ENCODE data around the gene CMTM2. TPM values are rescaled to one million over a fixed set of nuclear protein-coding genes. Genes with fewer than 3 reads are reported as not detected.

Gene CMTM2
- polyA plus RNA-seq, 1 donor from 2014 or later: 0.25 TPM

- H2AFZ ChIP-seq (ENCODE audit: low read depth, low read length): no peak overlapping the region
- no peaks in the 10 kb centered on the region for H3K79me2 ChIP-seq (replicated peaks; ENCODE audit: insufficient read depth, low read length)
- no peaks in the 10 kb centered on the region for H3K36me3 ChIP-seq (ENCODE audit: insufficient read depth, low read length)
- H3K27ac ChIP-seq (ENCODE audit: low read length): no peak overlapping the region
- H3K4me3 ChIP-seq (ENCODE audit: low read length): no peak overlapping the region
- H3K4me2 ChIP-seq (ENCODE audit: low read length): no peak overlapping the region
- no peaks in the 10 kb centered on the region for H3K9me2 ChIP-seq (ENCODE audit: insufficient read depth, low read length)
- no peaks in the 10 kb centered on the region for H3F3A ChIP-seq (ENCODE audit: insufficient read depth, low read length, poor library complexity, severe bottlenecking)
- H3K9me3 ChIP-seq (ENCODE audit: low read length): no peaks in the 10 kb centered on the region
- no peaks in the 10 kb centered on the region for H3K27me3 ChIP-seq (ENCODE audit: insufficient read depth, low read depth, low read length)
- H3K9ac ChIP-seq (ENCODE audit: low read length): no peak overlapping the region
- no peak for TF ChIP-seq TAF1 (IDR thresholded peaks at IDR 0.05; ENCODE audit: low read depth)
- no peak for TF ChIP-seq REST (IDR thresholded peaks at IDR 0.05; ENCODE audit: borderline replicate concordance)
- TF ChIP-seq, protein P1, sequence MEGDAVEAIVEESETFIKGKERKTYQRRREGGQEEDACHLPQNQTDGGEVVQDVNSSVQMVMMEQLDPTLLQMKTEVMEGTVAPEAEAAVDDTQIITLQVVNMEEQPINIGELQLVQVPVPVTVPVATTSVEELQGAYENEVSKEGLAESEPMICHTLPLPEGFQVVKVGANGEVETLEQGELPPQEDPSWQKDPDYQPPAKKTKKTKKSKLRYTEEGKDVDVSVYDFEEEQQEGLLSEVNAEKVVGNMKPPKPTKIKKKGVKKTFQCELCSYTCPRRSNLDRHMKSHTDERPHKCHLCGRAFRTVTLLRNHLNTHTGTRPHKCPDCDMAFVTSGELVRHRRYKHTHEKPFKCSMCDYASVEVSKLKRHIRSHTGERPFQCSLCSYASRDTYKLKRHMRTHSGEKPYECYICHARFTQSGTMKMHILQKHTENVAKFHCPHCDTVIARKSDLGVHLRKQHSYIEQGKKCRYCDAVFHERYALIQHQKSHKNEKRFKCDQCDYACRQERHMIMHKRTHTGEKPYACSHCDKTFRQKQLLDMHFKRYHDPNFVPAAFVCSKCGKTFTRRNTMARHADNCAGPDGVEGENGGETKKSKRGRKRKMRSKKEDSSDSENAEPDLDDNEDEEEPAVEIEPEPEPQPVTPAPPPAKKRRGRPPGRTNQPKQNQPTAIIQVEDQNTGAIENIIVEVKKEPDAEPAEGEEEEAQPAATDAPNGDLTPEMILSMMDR (IDR thresholded peaks at IDR 0.05; ENCODE audit: poor library complexity, severe bottlenecking): no peak
- TF ChIP-seq EZH2 (IDR thresholded peaks at IDR 0.05; ENCODE audit: borderline replicate concordance, insufficient read depth, low read length, poor library complexity, severe bottlenecking): no peak
- TF ChIP-seq SMC3 (conservative IDR thresholded peaks at IDR 0.05; ENCODE audit: poor library complexity): no peak
- TF ChIP-seq RAD21 (conservative IDR thresholded peaks at IDR 0.05): no peak
- TF ChIP-seq MXI1 (conservative IDR thresholded peaks at IDR 0.05; ENCODE audit: poor library complexity, severe bottlenecking): no peak
- no peak for TF ChIP-seq EP300 (conservative IDR thresholded peaks at IDR 0.05; ENCODE audit: poor library complexity, severe bottlenecking)
- TF ChIP-seq POLR2AphosphoS5 (IDR thresholded peaks at IDR 0.05): no peak
- H4K20me1 ChIP-seq (ENCODE audit: insufficient read depth): no peaks in the 10 kb centered on the region
These were observed 19.2 kb upstream of the CMTM2 start for GRCh38 chr16:66560107-66560506.

GRCh38 chr16:66561381-66562080, 17.7 kb upstream of the CMTM2 start:
- Histone ChIP-seq H3K36me3 (ENCODE audit: insufficient read depth, low read length) (no peaks in the 10 kb centered on the region), H3K9ac (ENCODE audit: low read length) (no peak overlapping the region), H3K4me3 (ENCODE audit: low read length) (no peak overlapping the region), H3K4me2 (ENCODE audit: low read length) (no peak overlapping the region), H3K27ac (ENCODE audit: low read length) (no peak overlapping the region), H3F3A (ENCODE audit: insufficient read depth, low read length, poor library complexity, severe bottlenecking) (no peaks in the 10 kb centered on the region), H3K79me2 (replicated peaks; ENCODE audit: insufficient read depth, low read length) (no peaks in the 10 kb centered on the region), H3K9me2 (ENCODE audit: insufficient read depth, low read length) (no peaks in the 10 kb centered on the region), H2AFZ (ENCODE audit: low read depth, low read length) (no peak overlapping the region), H3K27me3 (ENCODE audit: insufficient read depth, low read depth, low read length) (no peaks in the 10 kb centered on the region), H4K20me1 (ENCODE audit: insufficient read depth) (no peaks in the 10 kb centered on the region), H3K9me3 (ENCODE audit: low read length) (no peaks in the 10 kb centered on the region)
- TF ChIP-seq POLR2AphosphoS5 (IDR thresholded peaks at IDR 0.05) (no peak), EZH2 (IDR thresholded peaks at IDR 0.05; ENCODE audit: borderline replicate concordance, insufficient read depth, low read length, poor library complexity, severe bottlenecking) (no peak), RAD21 (conservative IDR thresholded peaks at IDR 0.05) (no peak), TAF1 (IDR thresholded peaks at IDR 0.05; ENCODE audit: low read depth) (no peak), SMC3 (conservative IDR thresholded peaks at IDR 0.05; ENCODE audit: poor library complexity) (no peak), MXI1 (conservative IDR thresholded peaks at IDR 0.05; ENCODE audit: poor library complexity, severe bottlenecking) (no peak), REST (IDR thresholded peaks at IDR 0.05; ENCODE audit: borderline replicate concordance) (no peak), EP300 (conservative IDR thresholded peaks at IDR 0.05; ENCODE audit: poor library complexity, severe bottlenecking) (no peak)
- TF ChIP-seq, protein P1 (IDR thresholded peaks at IDR 0.05; ENCODE audit: poor library complexity, severe bottlenecking): no peak
